GM18520 (cell line): Measurements from ENCODE around the gene INSYN2A.

Experiments
- ATAC-seq: cut with Tn5 transposase; IDR thresholded peaks from one replicate; pipeline ENCODE4 v1.9.1; 2021; ENCODE audit not compliant: unreplicated experiment

INSYN2A gene

GRCh38 chr10:127195571-127196281 lies 665 bp downstream of the INSYN2A start:
- no peak for ATAC-seq

GRCh38 chr10:127195041-127195506 lies 1.3 kb downstream of the INSYN2A start:
- no peak for ATAC-seq

GRCh38 chr10:127194599-127194998 lies 1.8 kb downstream of the INSYN2A start:
- ATAC-seq, result no peak

GRCh38 chr10:127194111-127194510 lies 2.3 kb downstream of the INSYN2A start:
- ATAC-seq, result no peak

- no peak for ATAC-seq
Observed at GRCh38 chr10:127193125-127193524, 3.3 kb downstream of the INSYN2A start.

GRCh38 chr10:127190427-127190826 lies 6.0 kb downstream of the INSYN2A start:
- ATAC-seq, result no peak

GRCh38 chr10:127189226-127189625 lies 7.2 kb downstream of the INSYN2A start:
- ATAC-seq, result no peak

GRCh38 chr10:127186813-127187212 lies 9.6 kb downstream of the INSYN2A start:
- no peak for ATAC-seq

- ATAC-seq, result no peak
Observed at GRCh38 chr10:127184582-127184981, 11.8 kb downstream of the INSYN2A start.

GRCh38 chr10:127182161-127182560 lies 14.2 kb downstream of the INSYN2A start:
- ATAC-seq, result no peak

GRCh38 chr10:127179612-127180250 lies 16.7 kb downstream of the INSYN2A start:
- no peak for ATAC-seq

GRCh38 chr10:127176649-127177048 lies 19.7 kb downstream of the INSYN2A start:
- no peak for ATAC-seq

GRCh38 chr10:127175357-127176110 lies 20.9 kb downstream of the INSYN2A start:
- no peak for ATAC-seq

- no peak for ATAC-seq
Observed at GRCh38 chr10:127174866-127175265, 21.5 kb downstream of the INSYN2A start.

- ATAC-seq, result no peak
Observed at GRCh38 chr10:127168261-127168660, 28.1 kb downstream of the INSYN2A start.

GRCh38 chr10:127162841-127163240 lies 33.5 kb downstream of the INSYN2A start:
- ATAC-seq, result no peak

GRCh38 chr10:127161482-127161881 lies 34.9 kb downstream of the INSYN2A start:
- no peak for ATAC-seq

GRCh38 chr10:127159648-127160245 lies 36.6 kb downstream of the INSYN2A start:
- no peak for ATAC-seq

- ATAC-seq, result no peak
Observed at GRCh38 chr10:127158662-127159061, 37.7 kb downstream of the INSYN2A start.

- ATAC-seq, result no peak
Observed at GRCh38 chr10:127157506-127158200, 38.7 kb downstream of the INSYN2A start.

- no peak for ATAC-seq
Observed at GRCh38 chr10:127157089-127157488, 39.3 kb downstream of the INSYN2A start.
